AG10803 (cell line): ENCODE data around the gene DEPDC7.
"Not testable (repeated sequence)": the region's sequence is repeated elsewhere in the genome, so short reads cannot be mapped to it uniquely, and the experiment has no call there.

Source experiments
- DNase-seq: peaks from one replicate; pipeline ENCODE4 v3.0.0; 2010; ENCODE audit warnings: low read depth
- H3K4me3 ChIP-seq: 2 replicates; pipeline ENCODE4 v1.5.1; 2011; ENCODE audit warnings: mild to moderate bottlenecking, low read length, control low read depth
- CTCF ChIP-seq: conservative IDR thresholded peaks from 2 replicates; pipeline ENCODE4 v1.5.1; 2011; ENCODE audit warnings: mild to moderate bottlenecking, low read length, control low read depth, inconsistent platforms

Gene DEPDC7

GRCh38 chr11:33044285-33044756, 28.6 kb downstream of the DEPDC7 start:
- H3K4me3 ChIP-seq, result no peak overlapping the region
- TF ChIP-seq CTCF, result no peak
- no peak for DNase-seq

GRCh38 chr11:33045551-33046255, 30.0 kb downstream of the DEPDC7 start:
- H3K4me3 ChIP-seq, result no peak overlapping the region
- DNase-seq, result peak; percentile 71
- no peak for TF ChIP-seq CTCF

GRCh38 chr11:33048701-33049100, 33.0 kb downstream of the DEPDC7 start:
- DNase-seq, result not testable (repeated sequence)

GRCh38 chr11:33049565-33050408, 34.1 kb downstream of the DEPDC7 start:
- DNase-seq, H3K4me3 ChIP-seq: not testable (repeated sequence)

More at GRCh38 chr11:33048701-33049100, 33.0 kb downstream of the DEPDC7 start:
- H3K4me3 ChIP-seq, result not testable (repeated sequence)

GRCh38 chr11:33052231-33052630, 36.6 kb downstream of the DEPDC7 start:
- no peak for TF ChIP-seq CTCF
- DNase-seq, result no peak
- no peak overlapping the region for H3K4me3 ChIP-seq

- DNase-seq, result no peak
- H3K4me3 ChIP-seq, result no peak overlapping the region
- no peak for TF ChIP-seq CTCF
Measured at GRCh38 chr11:33055375-33055774, 39.7 kb downstream of the DEPDC7 start.

GRCh38 chr11:33057284-33057683, 41.6 kb downstream of the DEPDC7 start:
- H3K4me3 ChIP-seq, result no peak overlapping the region
- no peak for TF ChIP-seq CTCF
- DNase-seq, result no peak
